Measurements from ENCODE around the gene ACSF2. TPM values are rescaled to one million over a fixed set of nuclear protein-coding genes. Genes with fewer than 3 reads are reported as not detected.

Gene ACSF2
- polyA plus RNA-seq, 12 donors: 54.0 to 96.0 (median 63.1) TPM; not detected in 1

- DNase-seq: no peak
Observed at GRCh38 chr17:50520483-50520882, 94.5 kb downstream of the ACSF2 start.

GRCh38 chr17:50521514-50521913 is 95.5 kb downstream of the ACSF2 start:
- DNase-seq: no peak

GRCh38 chr17:50522766-50523165 is 96.7 kb downstream of the ACSF2 start:
- DNase-seq: no peak

- no peak for DNase-seq
Observed at GRCh38 chr17:50523208-50523607, 97.2 kb downstream of the ACSF2 start.

Other genes with a start within 250 kb of the ACSF2 start
- over 10,000 TPM in 1 of 12 donors, 1,000 to 10,000 TPM in 11; 2,279 to 10,060 (median 4,381) TPM for gene COL1A1, start 224.6 kb upstream of the ACSF2 start, polyA plus RNA-seq (ENCODE audit: insufficient read length in 12 of 12)
- gene TMEM92, start 151.8 kb upstream of the ACSF2 start, polyA plus RNA-seq (ENCODE audit: insufficient read length in 12 of 12): 1 to 10 TPM in 7 of 12 donors, under 1 TPM in 3, not detected in 2; 0.72 to 3.1 (median 1.3) TPM
- gene XYLT2, start 80.1 kb upstream of the ACSF2 start, polyA plus RNA-seq (ENCODE audit: insufficient read length in 12 of 12): 100 to 1,000 TPM in 1 of 12 donors, 10 to 100 TPM in 11; 15.5 to 337 (median 20.0) TPM
- gene MRPL27, start 53.0 kb upstream of the ACSF2 start, polyA plus RNA-seq (ENCODE audit: insufficient read length in 12 of 12): 10 to 100 TPM in 11 of 12 donors, not detected in 1; 38.6 to 60.0 (median 52.9) TPM
- gene EME1, start 53.0 kb upstream of the ACSF2 start, polyA plus RNA-seq (ENCODE audit: insufficient read length in 12 of 12): 10 to 100 TPM in 1 of 12 donors, 1 to 10 TPM in 10, not detected in 1; 3.4 to 23.2 (median 6.6) TPM
- gene LRRC59, start 28.7 kb upstream of the ACSF2 start, polyA plus RNA-seq (ENCODE audit: insufficient read length in 12 of 12): 10 to 100 TPM in 11 of 12 donors, not detected in 1; 35.6 to 69.7 (median 48.9) TPM
- gene CHAD, start 42.7 kb downstream of the ACSF2 start, polyA plus RNA-seq (ENCODE audit: insufficient read length in 12 of 12): 10 to 100 TPM in 1 of 12 donors, 1 to 10 TPM in 10, not detected in 1; 2.0 to 10.5 (median 5.0) TPM
- 10 to 100 TPM in 11 of 12 donors, not detected in 1; 28.0 to 40.1 (median 31.9) TPM for gene RSAD1, start 52.6 kb downstream of the ACSF2 start, polyA plus RNA-seq (ENCODE audit: insufficient read length in 12 of 12)
- gene MYCBPAP, start 82.2 kb downstream of the ACSF2 start, polyA plus RNA-seq (ENCODE audit: insufficient read length in 12 of 12): 1 to 10 TPM in 4 of 12 donors, under 1 TPM in 6, not detected in 2; 0.44 to 2.5 (median 0.85) TPM
- 10 to 100 TPM in 2 of 12 donors, 1 to 10 TPM in 7, under 1 TPM in 2, not detected in 1; 0.77 to 12.8 (median 1.9) TPM for gene EPN3, start 106.5 kb downstream of the ACSF2 start, polyA plus RNA-seq (ENCODE audit: insufficient read length in 12 of 12)
- 10 to 100 TPM in 11 of 12 donors, not detected in 1; 16.4 to 43.9 (median 26.2) TPM for gene SPATA20, start 121.0 kb downstream of the ACSF2 start, polyA plus RNA-seq (ENCODE audit: insufficient read length in 12 of 12)
- gene CACNA1G, start 134.5 kb downstream of the ACSF2 start, polyA plus RNA-seq (ENCODE audit: insufficient read length in 12 of 12): 10 to 100 TPM in 2 of 12 donors, 1 to 10 TPM in 9, not detected in 1; 5.8 to 20.0 (median 8.0) TPM
- 10 to 100 TPM in 2 of 12 donors, 1 to 10 TPM in 2, under 1 TPM in 7, not detected in 1; 0.32 to 40.4 (median 0.67) TPM for gene ABCC3, start 208.7 kb downstream of the ACSF2 start, polyA plus RNA-seq (ENCODE audit: insufficient read length in 12 of 12)

All from muscle of arm (tissue), 12 donors.